ENCODE results near the gene GPR171.

- TF ChIP-seq CTCF (conservative IDR thresholded peaks at IDR 0.05) (no peak), ZFX (IDR thresholded peaks at IDR 0.05) (no peak)
Measured at GRCh38 chr3:151200586-151200985, 2.4 kb downstream of the GPR171 start.
